ENCODE measurements around the gene SLC26A6.

Gene SLC26A6

GRCh38 chr3:48661501-48662144, 26.4 kb upstream of the SLC26A6 start:
- DNase-seq (ENCODE audit: low read depth, low spot score) = peak; percentile 91

DNA sequence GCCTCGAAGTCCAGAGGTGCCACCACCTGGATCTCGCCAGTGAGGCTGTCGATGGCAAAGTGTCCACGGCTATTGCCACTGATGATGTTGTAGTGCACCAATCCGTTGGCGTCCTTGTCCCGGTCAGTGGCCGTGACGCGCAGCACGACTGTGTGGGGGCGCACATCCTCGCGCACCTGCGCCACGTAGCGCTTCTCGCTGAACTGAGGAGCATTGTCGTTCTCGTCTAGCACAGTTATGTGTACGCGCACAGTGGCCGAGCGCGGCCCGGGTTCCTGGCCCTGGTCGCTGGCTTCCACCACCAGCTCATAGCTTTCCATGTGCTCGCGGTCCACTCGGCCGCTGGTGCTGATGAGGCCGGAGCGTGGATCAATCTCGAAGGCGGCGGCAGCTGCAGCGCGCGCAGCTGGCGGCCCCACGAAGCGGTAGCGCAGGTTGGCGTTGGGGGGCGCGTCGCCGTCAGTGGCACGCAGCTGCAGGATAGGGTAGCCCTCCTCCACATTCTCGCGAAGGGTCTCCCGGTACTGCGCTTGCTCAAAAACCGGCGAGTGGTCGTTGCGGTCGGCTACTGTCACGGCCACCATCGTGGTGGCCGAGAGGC, 25.6 kb upstream of the SLC26A6 start:
- DNase-seq (ENCODE audit: low read depth, low spot score) = no peak

- DNase-seq (ENCODE audit: low read depth, low spot score) = no peak
Measured at GRCh38 chr3:48656841-48657281, 21.6 kb upstream of the SLC26A6 start.

DNA sequence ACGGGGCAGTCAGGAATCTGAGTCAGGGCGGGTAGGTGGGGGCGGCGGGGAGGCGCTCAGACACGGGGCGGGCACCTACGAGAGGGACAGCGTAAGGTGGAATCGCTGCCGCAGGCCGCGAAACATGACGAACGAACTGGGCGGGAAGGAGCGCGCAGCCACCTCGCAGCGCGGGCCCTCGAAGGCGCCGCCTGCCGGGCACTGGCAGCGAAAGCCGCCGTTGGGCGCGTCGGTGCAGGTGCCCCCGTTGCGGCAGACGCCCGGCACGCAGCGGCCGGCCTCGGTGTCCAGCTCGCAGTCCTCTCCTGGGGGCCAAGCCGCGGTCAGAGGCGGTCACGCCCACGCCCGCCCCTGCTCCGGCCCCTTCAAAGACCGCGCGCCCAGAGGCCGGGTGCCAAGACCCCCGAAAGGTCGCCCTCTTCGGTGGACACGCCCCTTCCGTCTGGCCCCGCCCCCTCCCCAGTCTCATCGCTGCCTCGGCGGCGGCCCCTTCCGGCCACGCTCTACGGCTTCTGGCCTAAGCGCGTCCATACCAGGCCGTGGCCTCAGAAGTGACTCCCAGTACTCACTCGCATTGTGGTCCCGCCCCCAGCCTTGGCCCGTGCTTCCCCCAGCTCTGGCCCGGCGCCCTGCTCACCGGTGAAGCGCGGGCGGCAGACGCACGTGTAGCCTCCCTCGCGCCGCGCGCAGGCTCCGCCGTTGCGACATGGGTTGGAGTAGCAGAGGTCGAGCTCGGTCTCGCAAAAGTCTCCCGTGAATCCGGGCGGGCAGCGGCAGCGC, 21.0 kb upstream of the SLC26A6 start:
- peak; percentile 94 for DNase-seq (ENCODE audit: low read depth, low spot score)

GRCh38 chr3:48655606-48656005, 20.3 kb upstream of the SLC26A6 start:
- DNase-seq (ENCODE audit: low read depth, low spot score) = no peak

- no peak for DNase-seq (ENCODE audit: low read depth, low spot score)
Measured at GRCh38 chr3:48655063-48655462, 19.8 kb upstream of the SLC26A6 start.

GRCh38 chr3:48652923-48653715, 17.9 kb upstream of the SLC26A6 start:
- no peak for DNase-seq (ENCODE audit: low read depth, low spot score)

GRCh38 chr3:48651771-48652170, 16.5 kb upstream of the SLC26A6 start:
- DNase-seq (ENCODE audit: low read depth, low spot score) = no peak

DNA sequence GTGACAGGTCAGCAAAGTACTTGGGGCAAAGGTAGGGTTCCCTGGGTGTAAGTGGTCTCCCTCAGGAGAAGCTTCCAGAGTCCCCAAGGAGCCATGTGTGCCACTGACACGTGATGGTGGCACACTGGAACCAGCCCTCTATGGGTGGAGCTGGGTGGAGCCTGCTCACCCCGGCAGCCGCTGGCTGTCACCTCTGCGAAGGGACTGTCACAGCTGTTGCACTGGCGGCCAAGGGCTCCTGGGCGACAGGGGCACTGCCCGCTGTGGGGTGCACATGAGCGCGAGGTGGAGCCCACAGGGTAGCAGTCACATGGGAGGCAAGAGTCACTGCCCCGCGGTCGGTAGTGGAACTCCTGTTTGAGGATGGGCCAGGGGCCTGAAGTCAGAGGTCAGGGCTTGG, 15.5 kb upstream of the SLC26A6 start:
- no peak for DNase-seq (ENCODE audit: low read depth, low spot score)

GRCh38 chr3:48648188-48648850, 13.1 kb upstream of the SLC26A6 start:
- DNase-seq (ENCODE audit: low read depth, low spot score) = no peak

- no peak for DNase-seq (ENCODE audit: low read depth, low spot score)
Measured at GRCh38 chr3:48647714-48648113, 12.5 kb upstream of the SLC26A6 start.

DNA sequence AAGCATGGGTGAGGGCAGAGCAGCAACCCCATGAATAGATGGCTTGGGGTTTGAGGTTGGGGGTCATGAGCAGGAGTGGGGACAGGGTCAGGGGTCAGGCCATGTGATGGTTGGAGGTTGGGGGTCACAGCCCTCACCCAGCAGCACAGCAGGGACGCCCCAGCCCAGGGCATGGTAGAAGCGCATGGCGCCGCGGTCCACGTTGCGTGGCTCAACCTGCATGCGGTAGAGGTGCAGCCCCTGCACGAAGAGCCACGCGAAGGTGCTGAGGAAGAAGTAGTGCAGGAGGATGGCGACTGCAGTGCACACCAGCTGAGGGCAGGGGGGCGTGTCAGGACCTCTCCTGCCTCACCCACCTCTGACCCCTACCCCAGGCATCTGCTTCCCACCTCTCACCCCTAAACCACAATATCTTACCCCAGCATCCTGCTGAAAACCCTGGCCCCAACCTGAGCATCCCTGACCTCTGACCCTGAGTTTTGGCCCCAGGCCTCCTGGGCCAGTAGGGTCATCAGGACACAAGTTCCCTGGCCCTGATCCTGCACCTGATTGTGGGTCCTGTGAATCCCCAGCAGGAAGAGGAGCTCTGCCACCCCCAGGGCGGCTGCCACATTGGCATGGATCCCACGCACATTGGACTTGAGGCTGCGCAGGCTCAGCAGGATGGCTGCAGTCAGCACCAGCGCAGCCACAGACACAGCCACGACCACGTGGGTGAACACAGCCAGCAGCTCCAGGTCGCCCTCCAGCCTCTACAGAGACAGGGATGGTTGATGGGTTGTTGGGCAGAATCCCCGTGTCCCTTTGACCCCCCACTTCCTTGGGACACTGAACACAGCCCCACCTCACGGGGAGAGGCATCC, 9.9 kb upstream of the SLC26A6 start:
- no peak for DNase-seq (ENCODE audit: low read depth, low spot score)

GRCh38 chr3:48642605-48643004, 7.3 kb upstream of the SLC26A6 start:
- no peak for DNase-seq (ENCODE audit: low read depth, low spot score)

DNA sequence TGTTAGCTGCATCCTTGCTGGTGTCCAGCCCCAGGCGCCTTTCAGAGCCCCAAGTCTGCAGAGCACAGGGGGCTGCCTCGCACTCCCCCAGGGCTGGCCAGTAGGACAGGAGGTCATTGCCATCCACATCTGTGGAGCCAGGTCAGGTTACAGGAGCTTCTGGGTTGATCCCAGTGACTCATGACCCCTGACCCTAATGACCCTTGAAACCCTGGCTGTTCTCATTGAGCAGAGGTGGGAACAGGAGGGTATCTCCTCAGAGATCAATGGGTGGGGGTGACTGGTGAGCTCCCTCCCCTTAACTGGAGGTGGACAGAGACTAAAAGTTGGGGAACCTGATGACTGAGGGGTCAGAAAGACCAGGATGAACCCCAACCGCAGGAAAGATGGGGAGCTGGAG, 6.1 kb upstream of the SLC26A6 start:
- no peak for DNase-seq (ENCODE audit: low read depth, low spot score)

GRCh38 chr3:48639944-48640606, 4.8 kb upstream of the SLC26A6 start:
- DNase-seq (ENCODE audit: low read depth, low spot score) = no peak

DNA sequence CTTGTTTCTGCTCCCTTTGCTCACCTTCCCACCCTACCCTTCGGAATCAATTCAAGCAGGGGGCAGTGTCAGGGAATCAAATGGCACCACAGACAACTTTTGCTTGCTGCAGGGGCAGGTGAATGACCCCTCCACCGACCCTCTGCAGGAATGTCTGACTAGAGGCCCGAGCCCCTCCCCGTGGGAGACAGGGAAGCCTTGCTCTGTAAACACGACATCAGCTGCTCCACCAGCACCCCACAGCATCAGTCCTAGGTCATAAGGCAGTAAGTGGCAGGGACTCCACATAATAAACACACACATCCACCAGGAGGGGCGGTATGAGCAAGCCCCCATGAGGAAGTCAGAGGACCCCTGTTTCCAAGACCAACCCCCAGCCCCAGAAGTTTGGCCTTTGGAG, 2.0 kb upstream of the SLC26A6 start:
- peak; percentile 18 for DNase-seq (ENCODE audit: low read depth, low spot score)

- DNase-seq (ENCODE audit: low read depth, low spot score) = no peak
Measured at GRCh38 chr3:48636149-48636655, 941 bp upstream of the SLC26A6 start.

DNA sequence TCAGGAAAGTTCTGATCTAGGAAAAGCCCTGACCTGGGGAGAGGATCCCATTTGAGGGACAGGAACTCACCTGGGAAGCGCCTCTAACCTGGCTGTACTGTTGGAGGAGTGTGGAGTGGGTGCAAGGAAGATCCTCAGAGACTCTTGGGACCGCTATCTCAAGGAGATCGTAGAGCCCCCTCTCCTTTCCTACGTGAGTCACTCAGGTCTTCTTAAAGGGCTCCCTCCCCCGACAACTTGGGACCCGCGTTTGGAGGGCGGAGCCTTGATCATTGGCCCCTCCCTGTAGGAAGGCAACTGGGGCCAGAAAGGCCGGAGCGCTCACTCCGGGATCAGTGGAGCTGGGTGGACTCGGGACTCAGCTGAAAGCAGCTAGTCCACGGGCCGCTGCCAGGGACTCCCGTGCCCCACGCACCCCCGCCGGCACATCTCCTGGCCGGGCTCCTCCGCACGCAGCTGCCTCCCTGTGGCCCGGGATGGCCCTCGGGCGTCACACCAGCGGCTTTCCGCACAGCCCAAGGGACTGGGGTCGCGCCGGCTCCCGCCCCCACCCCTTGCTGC, 520 bp downstream of the SLC26A6 start:
- DNase-seq (ENCODE audit: low read depth, low spot score) = peak; percentile 77

GRCh38 chr3:48633743-48634142, 1.5 kb downstream of the SLC26A6 start:
- no peak for DNase-seq (ENCODE audit: low read depth, low spot score)

Data from ELF-1 (cell line).